ENCODE measurements around the gene NKAIN2.
"Not testable (repeated sequence)": the region's sequence is repeated elsewhere in the genome, so short reads cannot be mapped to it uniquely, and the experiment has no call there.

Gene NKAIN2

DNA sequence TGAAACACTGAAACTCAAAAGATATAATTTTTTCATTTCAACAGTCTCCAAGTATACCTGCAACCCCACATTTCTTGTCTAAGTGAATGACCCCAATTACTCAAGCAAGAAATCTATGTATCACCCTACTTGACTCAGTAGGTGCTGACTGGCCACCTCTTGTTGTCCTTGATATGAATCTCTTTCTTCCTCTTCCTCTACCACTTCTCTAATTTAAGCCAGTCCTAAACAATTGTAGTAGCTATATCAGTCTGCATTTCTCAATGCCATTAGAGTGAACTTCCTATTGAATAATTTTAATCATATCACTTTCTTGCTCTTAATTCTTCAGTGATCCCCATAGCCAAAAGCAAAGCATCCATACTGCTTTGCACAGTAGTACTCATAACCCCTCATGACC, 93.2 kb downstream of the NKAIN2 start:
- DNase-seq = no peak

DNA sequence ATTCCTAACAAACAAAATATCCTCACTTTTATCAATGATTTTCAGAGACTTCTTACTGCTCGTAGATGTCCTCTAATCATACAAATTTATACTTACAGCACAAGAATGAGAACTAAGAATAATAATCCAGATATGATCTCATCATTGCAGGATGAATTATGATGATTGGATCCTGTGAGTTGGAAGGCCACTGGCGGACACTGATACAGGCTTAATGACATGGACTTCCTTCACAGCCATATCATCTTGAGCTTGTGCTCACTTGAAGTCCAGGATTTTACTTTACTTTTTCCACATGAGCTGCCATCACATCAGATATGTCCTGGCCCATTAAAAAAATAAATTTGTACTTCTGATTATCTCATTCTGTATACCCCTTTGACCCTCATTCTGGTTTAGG, 94.3 kb downstream of the NKAIN2 start:
- DNase-seq = no peak

DNA sequence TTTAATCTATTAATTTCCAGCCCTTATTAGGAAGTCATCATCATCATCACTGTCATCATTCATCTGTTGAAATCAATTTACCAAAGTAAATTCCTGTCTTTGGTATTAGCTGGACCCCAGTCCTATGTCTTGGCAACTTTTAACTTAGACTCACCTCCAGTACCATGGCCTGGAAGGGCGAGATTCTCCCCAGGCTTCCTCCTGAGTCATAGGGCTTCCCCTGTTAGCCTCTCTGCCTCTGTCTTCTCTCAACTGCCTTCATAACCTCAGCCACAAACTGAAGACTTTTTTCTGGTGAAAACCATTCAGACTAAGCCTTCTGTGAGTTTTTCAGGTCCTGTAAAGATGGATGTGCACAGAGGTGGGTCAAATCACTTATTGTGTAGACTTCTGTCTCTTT, 95.0 kb downstream of the NKAIN2 start:
- no peak for DNase-seq

DNA sequence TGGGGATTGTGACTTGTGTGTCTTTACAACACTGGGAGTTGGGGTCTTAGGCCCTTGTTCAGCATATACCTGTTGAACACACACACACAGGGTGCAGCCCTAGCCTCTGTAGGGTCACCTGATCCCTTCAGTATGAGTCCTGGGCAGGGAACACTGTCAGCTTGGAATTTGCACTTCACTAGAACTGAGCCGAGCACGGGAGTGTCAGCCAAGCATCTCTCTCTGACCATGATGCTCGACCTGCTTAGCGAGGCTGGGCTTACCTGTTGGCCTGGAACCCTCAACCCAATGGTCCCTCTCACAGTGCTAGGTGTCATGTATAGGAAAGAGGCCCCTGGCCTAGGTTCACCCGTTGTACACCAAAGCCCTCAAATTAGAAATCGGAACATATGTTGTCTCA, 96.1 kb downstream of the NKAIN2 start:
- DNase-seq = no peak

DNA sequence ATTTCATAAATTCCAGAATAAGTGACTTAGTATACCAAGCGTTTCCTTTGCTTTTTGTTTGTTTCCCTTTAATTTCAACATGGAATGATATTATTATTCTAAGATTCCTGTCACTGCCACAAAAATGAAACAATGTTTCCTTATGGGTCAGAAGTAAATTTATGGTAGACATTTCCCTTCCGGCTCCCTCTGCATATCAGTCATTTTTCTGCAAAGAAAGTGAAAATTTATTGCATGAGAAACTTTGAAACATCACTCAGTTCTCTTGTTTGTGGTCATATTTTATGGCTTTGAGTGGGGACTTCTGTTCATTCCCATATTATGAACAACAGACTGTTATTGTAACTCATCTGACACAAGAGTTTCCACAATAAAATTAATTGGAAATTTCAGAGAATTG, 97.8 kb downstream of the NKAIN2 start:
- DNase-seq = no peak

DNA sequence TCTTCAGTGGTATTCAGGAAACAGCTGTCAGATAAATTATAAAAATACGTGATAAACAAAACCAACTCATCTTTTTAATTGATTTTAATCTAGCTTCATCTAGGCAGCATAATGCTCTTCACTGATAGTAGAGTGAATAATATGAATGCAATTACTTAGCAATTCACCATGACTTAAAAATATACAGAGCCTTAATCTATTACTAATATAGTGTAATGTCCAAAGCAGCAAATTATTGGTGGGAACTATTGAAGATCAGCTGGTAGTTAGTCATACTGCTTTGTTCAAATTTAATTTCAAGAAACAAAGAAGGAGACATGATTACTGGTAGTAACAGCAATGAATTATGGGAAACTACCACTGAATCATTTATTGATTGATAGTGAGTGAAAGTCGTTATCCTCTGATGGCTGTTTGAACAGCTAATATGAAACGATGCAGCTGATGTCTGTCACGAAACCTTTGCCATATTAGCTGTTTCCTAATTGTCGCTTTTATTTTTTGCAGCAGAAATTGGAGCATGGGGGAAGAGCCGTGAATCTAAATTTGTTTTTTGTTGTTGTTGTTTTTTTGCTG, 99.2 kb downstream of the NKAIN2 start:
- no peak for DNase-seq

DNA sequence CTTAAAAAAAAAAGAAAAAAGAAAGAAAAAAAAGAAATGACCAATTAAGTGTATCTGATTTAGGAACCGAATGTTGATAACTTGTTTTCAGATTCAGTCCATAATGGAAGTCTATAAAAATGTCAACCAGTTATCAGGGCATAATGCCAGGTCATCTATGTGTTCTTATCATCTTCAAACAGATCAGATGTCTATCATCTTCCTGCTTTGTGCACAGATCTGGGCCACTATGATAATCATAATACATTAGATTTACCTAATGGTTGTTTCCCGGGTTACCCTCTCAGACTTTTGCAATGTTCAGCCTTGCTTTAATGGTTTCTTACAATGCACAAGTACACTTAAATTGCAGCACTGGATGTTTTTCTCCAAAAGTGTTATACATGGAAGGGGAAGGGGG, 100.6 kb downstream of the NKAIN2 start:
- no peak for DNase-seq

DNA sequence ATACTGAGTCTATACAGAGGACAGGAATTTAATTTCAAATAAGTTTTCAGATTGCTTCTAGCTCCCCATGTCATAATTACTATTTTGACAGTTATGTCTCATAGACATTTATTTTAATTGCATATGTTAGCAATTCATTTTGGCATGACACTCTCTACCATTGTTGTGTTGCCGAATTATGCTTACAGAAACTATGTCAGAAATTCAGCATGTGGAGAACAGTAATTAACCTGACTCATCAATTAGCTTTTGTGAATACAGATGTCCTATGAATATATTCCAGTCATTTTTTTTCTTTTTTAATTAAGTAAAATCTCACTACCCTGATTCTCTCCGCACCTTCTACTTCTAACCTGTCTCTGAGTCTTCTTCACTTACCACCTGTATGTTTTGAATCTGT, 105.1 kb downstream of the NKAIN2 start:
- DNase-seq = no peak

DNA sequence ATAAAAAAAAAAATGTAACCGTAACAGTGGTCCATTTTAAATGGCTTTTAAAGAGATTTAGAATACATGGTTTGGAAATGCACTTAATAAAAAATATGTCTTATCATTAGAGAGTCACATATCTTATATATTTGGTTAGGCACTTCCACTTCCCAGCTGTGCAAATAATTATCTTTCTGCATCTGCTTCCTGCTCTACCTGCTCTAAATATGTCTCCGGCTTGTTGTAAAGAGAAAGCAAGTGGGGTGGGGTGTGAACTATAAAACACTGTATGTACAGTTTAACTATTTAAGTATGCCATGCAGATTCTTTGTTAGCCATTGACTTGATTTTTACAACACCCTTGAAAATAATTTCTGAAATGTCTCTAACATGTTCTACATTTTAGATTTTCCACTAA, 106.3 kb downstream of the NKAIN2 start:
- DNase-seq = peak in 1 of 2 experiments; percentile 21

DNA sequence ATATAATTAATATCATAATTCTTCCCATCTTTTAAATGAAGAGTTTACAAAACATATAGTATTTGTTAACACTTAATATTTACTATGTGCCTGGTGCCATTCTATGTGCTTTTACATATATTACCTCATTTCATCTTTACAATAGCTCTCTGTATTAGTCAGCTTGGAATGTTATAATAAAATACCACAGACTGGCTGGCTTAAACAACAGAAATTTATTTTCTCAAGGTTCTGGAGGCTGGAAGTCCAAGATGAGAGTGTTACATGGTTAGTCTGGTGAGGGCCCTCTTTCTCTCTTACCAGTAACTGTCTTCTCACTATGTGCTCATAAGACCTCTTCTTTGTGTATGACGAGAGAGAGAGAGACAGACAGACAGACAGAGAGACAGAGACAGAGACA, 110.2 kb downstream of the NKAIN2 start:
- DNase-seq = no peak

DNA sequence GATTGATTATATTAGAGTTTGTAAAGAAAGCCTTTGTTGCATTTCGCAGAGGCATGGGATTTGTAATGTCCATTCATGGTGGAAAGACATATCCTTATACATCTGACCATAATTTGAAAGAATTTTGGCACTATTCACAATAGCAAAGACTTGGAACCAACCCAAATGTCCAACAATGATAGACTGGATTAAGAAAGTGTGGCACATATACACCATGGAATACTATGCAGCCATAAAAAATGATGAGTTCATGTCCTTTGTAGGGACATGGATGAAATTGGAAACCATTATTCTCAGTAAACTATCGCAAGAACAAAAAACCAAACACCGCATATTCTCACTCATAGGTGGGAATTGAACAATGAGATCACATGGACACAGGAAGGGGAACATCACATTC, 119.7 kb downstream of the NKAIN2 start:
- DNase-seq = not testable (repeated sequence)

DNA sequence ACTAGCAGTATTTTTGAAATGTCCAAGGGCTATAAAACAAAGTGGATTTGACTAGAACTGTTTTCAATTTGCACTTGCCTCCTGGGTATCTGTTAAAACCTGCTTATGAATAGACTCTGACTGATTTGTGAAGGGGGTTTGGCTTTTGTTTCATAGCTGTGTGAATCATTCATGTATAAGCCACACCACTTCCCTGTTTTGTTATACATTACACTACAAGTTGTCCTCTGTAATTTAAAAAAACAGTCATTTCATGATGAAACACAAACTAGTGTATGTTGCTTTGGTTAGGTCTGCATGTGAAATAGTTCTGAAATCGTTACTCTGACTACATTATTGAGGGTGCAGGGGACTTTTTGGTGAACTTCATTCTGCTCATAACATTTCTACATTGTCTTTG, 121.7 kb downstream of the NKAIN2 start:
- peak; percentile 70 to 71 for DNase-seq

DNA sequence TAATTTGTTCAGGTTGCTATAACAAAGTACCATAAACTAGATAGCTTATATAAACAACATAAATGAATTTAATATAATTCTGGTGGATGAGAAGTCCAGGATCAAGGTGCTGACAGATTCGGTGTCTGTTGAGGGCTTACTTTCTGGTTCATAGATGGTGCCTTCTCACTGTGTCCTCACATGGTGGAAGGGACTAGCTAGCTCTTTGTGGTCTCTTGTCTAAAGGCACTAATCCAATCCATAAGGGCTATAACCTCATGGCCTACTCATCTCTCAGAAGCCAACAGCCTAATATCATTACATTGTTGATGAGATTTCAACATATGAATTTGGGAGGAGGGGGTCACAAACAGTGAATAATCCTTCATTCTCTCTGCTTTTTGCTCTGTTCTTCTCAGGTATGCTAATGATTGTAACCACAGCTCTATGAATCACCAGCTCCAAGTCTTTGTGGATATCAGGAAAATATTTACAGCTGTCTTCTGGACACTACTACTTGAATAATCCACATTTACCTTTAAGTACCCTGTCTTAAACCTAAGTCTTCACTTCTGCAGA, 122.3 kb downstream of the NKAIN2 start:
- DNase-seq = no peak

DNA sequence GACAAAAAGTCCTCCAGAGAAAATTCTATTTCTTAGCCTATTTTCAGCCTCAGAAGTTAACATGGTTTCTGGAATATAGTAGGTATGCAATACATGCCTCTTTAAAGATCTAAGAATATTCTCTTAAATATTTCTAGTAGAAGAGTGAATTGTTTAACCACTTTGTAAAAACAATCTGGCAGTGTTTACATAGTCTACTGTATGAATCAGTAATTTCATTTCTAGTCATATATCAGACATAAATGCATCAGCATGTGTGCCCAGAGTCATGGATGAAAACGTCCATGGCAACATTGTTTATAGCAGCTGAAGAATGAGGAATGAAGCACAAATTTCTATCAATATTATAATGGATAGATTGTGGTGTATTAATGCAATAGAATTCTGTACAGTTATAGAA, 124.9 kb downstream of the NKAIN2 start:
- DNase-seq = no peak

DNA sequence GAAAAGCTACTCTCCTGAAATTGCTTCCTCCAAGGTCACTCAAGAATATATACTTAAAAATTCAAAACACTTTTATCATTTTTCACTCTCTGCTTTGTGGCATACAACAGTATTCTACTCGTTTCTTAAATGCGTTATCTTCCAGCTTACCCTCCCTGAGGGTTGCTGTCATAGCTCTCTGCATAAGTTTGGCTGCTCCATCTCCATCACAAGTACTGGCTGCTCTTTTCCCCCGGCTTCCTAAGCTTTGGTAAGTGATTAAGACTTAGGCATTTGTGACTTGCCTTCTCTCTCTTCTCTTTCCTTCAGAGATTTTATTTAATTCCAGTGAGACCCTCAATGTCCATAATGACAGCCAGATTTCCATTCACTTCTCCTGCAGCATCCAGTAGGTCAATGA, 128.3 kb downstream of the NKAIN2 start:
- no peak for DNase-seq

DNA sequence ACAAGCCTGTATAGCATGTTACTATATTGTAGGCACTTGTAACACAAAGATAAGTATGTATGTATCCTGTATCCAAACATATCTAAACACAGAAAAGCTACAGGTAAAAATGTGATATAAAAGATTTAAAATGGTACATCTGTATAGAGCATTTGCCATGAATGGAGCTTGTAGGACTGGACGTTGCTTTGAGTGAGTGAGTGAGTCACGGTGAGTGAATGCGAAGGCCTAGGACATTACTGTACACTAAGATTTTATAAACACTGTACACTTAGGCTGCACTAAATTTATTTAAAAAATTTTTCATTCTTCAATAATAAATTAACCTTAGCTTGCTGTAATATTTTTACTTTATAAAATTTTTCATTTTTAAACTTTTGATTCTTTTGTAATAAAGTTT, 136.9 kb downstream of the NKAIN2 start:
- no peak for DNase-seq

DNA sequence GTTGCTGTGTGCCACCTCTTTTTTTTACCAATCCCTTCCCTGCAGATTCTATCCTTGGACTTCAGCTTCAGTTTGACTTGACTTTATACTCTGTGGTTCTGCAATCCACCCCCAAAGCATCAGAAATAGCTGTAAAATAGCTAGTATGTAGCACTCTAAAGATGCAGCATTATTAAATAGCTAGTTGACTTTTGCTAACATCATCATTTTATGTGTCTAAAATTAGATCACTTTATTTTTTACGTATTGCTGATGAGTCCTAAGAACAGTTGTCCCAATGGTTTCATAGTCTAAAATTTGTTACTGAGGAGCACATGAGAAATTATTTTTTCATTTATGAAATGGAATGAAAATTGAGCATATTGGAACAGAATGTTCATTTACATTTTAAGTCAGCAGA, 138.2 kb downstream of the NKAIN2 start:
- DNase-seq = no peak

DNA sequence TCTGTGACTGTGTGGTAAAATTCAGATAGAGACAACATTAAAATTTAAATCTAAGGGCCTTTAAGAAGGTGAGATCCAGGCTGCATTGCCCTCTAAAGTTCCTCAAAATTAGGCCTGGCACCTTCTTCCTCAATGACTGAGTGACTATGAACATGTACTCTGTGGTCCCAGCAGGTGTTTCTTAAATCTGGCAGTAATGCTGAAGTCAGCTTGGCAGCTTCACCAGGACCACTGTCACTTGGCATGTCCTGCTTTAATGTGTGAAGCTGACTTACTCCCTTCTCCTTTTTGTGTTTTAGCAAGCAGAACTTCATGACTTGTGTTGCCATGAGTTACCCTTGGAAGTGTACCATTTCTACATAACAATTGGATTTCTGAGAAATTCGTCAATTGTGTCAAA, 141.7 kb downstream of the NKAIN2 start:
- DNase-seq = peak in 1 of 2 experiments; percentile 25

DNA sequence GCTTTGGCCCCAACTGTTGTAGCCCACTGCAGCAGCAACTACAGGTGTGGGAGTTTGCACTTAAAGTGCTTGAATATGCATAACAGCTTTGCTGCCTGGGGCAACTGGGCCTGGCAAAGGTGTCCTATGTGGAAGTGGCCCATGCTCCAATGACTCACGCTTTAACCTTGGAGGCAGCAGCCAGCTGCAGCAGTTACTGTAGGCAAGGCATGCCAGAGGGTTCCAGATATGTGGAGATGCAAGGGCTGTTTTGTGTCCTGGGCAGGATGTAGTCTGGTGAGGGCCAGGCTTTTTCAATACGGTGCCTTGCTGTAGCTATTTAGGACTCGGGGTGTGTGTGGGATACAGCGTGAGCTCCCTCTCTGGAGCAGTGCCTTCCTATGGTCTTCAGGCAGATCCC, 150.3 kb downstream of the NKAIN2 start:
- DNase-seq = peak in 1 of 2 experiments; percentile 9

DNA sequence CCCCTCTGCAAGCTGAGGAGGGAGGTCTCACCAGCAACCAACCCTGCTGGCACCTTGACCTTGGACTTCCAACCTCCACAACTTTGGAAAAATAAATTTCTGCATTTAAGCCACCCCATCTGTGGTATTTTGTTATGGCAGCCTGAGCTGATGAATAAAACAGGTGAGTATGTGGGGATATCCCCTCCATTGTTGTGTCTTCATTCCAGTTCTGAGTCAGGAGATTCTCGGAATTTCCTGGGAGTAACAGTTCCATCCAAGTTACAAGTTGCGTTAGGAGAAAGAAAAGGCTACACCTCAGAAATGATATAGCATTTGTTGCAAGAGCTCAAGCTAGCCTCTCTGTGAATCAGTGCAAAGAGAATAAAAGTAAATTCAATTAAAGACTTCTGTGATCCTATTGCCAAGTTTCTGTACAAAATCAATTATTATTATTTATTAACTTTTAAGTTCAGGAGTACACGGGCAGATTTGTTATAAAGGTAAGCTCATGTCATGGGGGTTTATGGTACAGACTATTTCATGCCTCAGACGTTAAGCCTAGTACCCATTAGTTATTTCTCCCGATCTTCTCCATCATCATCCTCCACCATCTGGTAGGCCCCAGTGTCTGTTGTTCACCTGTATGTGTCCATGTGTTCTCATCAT, 153.0 kb downstream of the NKAIN2 start:
- no peak for DNase-seq

DNA sequence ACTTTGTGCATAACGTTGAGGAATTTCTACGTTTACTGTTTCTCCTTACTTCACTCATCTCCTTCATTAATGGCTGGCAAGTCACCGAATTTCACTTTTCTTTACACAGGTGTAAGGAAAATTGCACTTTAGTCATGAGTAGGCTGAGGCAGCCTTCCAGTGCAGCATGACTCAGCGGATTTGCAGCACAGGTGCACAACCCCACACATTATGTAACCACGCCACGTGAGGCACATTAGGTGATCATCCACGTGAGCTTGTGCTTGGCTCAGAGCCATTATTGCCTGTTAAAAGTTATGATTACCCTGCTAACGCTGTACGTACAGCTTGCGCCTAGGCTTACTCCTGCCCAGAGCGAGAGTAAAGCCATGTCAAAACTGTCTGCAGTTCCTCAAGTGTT, 158.8 kb downstream of the NKAIN2 start:
- peak; percentile 17 to 56 for DNase-seq

DNA sequence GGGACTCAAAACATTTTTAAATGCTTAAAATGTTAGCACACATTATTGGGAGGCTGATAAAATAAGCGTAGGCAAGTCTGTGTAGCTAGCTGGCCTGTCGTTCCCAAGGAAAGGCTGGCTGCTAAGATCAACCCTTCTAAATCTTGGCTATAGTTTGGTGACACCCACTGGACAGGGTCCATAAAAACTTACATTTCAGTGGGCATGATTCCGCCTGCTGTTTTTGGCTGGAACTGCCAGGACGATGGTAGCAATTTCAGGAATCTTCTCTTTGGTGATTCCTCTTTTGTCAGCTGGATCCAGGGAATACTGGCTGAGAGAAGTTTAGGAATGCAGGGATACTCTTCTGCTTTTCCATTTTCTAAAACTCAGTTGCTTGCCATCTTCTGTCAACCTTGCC, 162.2 kb downstream of the NKAIN2 start:
- DNase-seq = peak in 1 of 2 experiments; percentile 9

DNA sequence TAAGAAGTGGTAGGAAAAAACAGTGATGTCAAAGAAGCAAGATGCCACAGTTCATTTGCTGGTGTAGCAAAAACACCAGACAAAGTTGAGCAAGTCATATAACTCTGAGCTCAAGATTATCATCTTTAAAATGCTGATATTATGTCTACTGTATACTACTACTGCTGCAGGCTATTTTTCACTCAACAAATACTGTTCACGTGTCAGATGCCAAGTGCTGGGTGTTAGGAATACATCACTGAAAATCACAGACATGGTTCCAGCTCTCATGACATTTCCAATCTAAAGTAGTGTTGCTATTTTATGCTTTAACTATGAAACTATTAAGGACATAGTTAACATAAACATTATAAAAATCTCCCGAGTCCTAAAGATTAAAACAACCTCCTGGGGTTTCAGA, 163.0 kb downstream of the NKAIN2 start:
- DNase-seq = no peak

DNA sequence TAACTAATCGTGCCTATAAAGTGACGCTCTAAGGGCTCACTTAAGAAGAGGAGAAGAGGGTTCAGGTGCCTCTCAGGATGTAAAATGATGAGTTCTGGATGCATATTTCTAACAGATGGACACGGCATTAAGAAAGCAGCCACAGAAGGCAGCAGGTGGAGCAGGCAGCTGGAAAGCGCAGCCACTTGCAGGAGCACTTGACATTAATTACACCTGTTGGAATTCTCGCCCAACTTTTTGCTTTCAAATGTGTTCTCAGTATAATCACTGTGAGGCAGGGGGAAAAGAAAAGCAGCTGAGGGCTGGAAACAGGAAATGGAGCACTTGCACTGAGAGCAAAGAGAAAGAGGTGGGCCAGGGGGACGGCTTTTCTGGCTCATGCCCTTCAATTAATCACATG, 164.2 kb downstream of the NKAIN2 start:
- no peak for DNase-seq
